CD14-positive monocyte (primary cell): ENCODE measurements around the gene CAST. TPM values are rescaled to one million over a fixed set of nuclear protein-coding genes. Genes with fewer than 3 reads are reported as not detected.

Source experiments
- DNase-seq, 3 donors: peaks; one replicate each; pipeline ENCODE4 v3.0.0-alpha.2; 2011 to 2022
- H2AFZ ChIP-seq: 2 replicates; pipeline ENCODE4 v1.6.0; 2012; ENCODE audit warnings: mild to moderate bottlenecking, low read depth, low read length, inconsistent platforms; ENCODE audit not compliant: insufficient read depth, poor library complexity, severe bottlenecking
- H3K27ac ChIP-seq, 2 donors: 1 replicate in 1 of 2; 2 replicates in 1 of 2; pipeline ENCODE4 v1.5.1; 2012 to 2013; ENCODE audit warnings: low read length in 2 of 2, control low read depth in 1 of 2, inconsistent platforms in 1 of 2, low read depth in 1 of 2, mild to moderate bottlenecking in 1 of 2
- H3K27me3 ChIP-seq, 2 donors: one replicate each; pipeline versions ENCODE4 v1.6.0 to v1.6.1; 2011 to 2013; ENCODE audit warnings: low read length in 2 of 2; ENCODE audit not compliant: control insufficient read depth in 2 of 2, insufficient read depth in 2 of 2
- H3K36me3 ChIP-seq, 2 donors: replicated peaks in 1 of 2; 1 replicate in 1 of 2; 2 replicates in 1 of 2; pipeline versions ENCODE4 v1.5.1 to v1.6.1; 2012 to 2013; ENCODE audit warnings: low read length in 2 of 2, control low read depth in 1 of 2, inconsistent platforms in 1 of 2, mild to moderate bottlenecking in 1 of 2; ENCODE audit not compliant: insufficient read depth in 2 of 2, control insufficient read depth in 1 of 2
- H3K4me1 ChIP-seq, 2 donors: 1 replicate in 1 of 2; 2 replicates in 1 of 2; pipeline versions ENCODE4 v1.5.1 to v1.6.1; 2012 to 2013; ENCODE audit warnings: low read length in 2 of 2, control low read depth in 1 of 2, inconsistent platforms in 1 of 2, mild to moderate bottlenecking in 1 of 2, moderate library complexity in 1 of 2; ENCODE audit not compliant: insufficient read depth in 2 of 2, control insufficient read depth in 1 of 2
- H3K4me2 ChIP-seq: replicated peaks from 2 replicates; pipeline ENCODE3; 2012; ENCODE audit warnings: low read length, moderate library complexity, mild to moderate bottlenecking; ENCODE audit not compliant: poor library complexity, severe bottlenecking; ENCODE audit errors: extremely low read depth
- H3K4me3 ChIP-seq, 3 experiments: fragments of 200-600 bp in 1 of 3; sonication (generic) in 1 of 3; replicated peaks in 1 of 3; 1 replicate in 2 of 3; 2 replicates in 1 of 3; pipeline ENCODE4 v1.5.1; 2011 to 2013; ENCODE audit warnings: low read length in 3 of 3, mild to moderate bottlenecking in 3 of 3, control low read depth in 2 of 3, low read depth in 2 of 3, inconsistent platforms in 1 of 3, moderate library complexity in 1 of 3
- H3K79me2 ChIP-seq: 2 replicates; pipeline ENCODE4 v1.6.0; 2012; ENCODE audit warnings: mild to moderate bottlenecking, control low read depth, inconsistent platforms, low read length, moderate library complexity; ENCODE audit not compliant: insufficient read depth
- H3K9ac ChIP-seq: 2 replicates; pipeline ENCODE4 v1.6.0; 2017; ENCODE audit warnings: low read length, mild to moderate bottlenecking; ENCODE audit not compliant: insufficient read depth, poor library complexity, severe bottlenecking
- H3K9me3 ChIP-seq, 2 donors: replicated peaks in 1 of 2; 1 replicate in 1 of 2; 2 replicates in 1 of 2; pipeline versions ENCODE4 v1.5.1 to v1.6.1; 2012 to 2013; ENCODE audit warnings: low read length in 2 of 2, control low read depth in 1 of 2; ENCODE audit not compliant: control insufficient read depth in 1 of 2, insufficient read depth in 1 of 2
- H4K20me1 ChIP-seq: 2 replicates; pipeline ENCODE4 v1.6.0; 2012; ENCODE audit warnings: mild to moderate bottlenecking, low read length, control low read depth, moderate library complexity; ENCODE audit not compliant: insufficient read depth
- H3K27ac Mint-ChIP-seq, 7 donors: one replicate each; pipeline ENCODE4 v1.8.0; 2020; ENCODE audit warnings: mild to moderate bottlenecking in 7 of 7, mixed read lengths in 7 of 7, moderate library complexity in 6 of 7, inconsistent platforms in 2 of 7
- H3K27me3 Mint-ChIP-seq, 3 donors: one replicate each; pipeline ENCODE4 v1.8.0; 2021 to 2022; ENCODE audit warnings: low read depth in 3 of 3, mild to moderate bottlenecking in 3 of 3, mixed read lengths in 3 of 3, moderate library complexity in 3 of 3, inconsistent platforms in 1 of 3
- H3K36me3 Mint-ChIP-seq, 2 donors: one replicate each; pipeline ENCODE4 v1.8.0; 2020; ENCODE audit warnings: mixed read lengths in 2 of 2, inconsistent platforms in 1 of 2, mild to moderate bottlenecking in 1 of 2
- H3K4me1 Mint-ChIP-seq: one replicate; pipeline ENCODE4 v1.8.0; 2020; ENCODE audit warnings: mild to moderate bottlenecking, mixed read lengths
- H3K4me3 Mint-ChIP-seq, 2 donors: one replicate each; pipeline ENCODE4 v1.8.0; 2020; ENCODE audit warnings: mild to moderate bottlenecking in 2 of 2, mixed read lengths in 2 of 2, moderate library complexity in 1 of 2
- H3K9me3 Mint-ChIP-seq, 7 donors: one replicate each; pipeline ENCODE4 v1.8.0; 2020 to 2022; ENCODE audit warnings: mixed read lengths in 7 of 7, mild to moderate bottlenecking in 6 of 7, moderate library complexity in 6 of 7, inconsistent platforms in 2 of 7
- WGBS: methylation state at CpG from one replicate; pipeline ENCODE4 v1.1.5; 2013; ENCODE audit warnings: missing lambda C conversion rate; ENCODE audit not compliant: insufficient coverage; 5-methylcytosine and 5-hydroxymethylcytosine counted together
- intact Hi-C, 2 donors: fragments of 100-400 bp; cut with micrococcal nuclease; formaldehyde crosslinking; loops; one replicate each; pipeline versions ENCODE4 v1.15.0 to v1.15.1; 2023
- polyA plus RNA-seq, 3 donors: library from polyadenylated mRNA; depleted of rRNA in 1 of 3; unstranded in 2 of 3; stranded (reverse) in 1 of 3; fragments of 300-500 nt in 2 of 3; fragments of >200 nt in 1 of 3; fragmentation: Illumina TruSeq in 2 of 3; gene quantifications; 1 replicate in 2 of 3; 2 replicates in 1 of 3; pipeline ENCODE4 v1.2.3, GENCODE V29; 2012 to 2021
- TF ChIP-seq, protein P1 (sequence below): fragments of 200-600 bp; IDR thresholded peaks from one replicate; pipeline ENCODE4 v1.8.0; 2022; ENCODE audit warnings: antibody characterized with exemption, mild to moderate bottlenecking

The CAST gene
- polyA plus RNA-seq, 3 donors: 49.6 to 125 (median 76.8) TPM

DNA sequence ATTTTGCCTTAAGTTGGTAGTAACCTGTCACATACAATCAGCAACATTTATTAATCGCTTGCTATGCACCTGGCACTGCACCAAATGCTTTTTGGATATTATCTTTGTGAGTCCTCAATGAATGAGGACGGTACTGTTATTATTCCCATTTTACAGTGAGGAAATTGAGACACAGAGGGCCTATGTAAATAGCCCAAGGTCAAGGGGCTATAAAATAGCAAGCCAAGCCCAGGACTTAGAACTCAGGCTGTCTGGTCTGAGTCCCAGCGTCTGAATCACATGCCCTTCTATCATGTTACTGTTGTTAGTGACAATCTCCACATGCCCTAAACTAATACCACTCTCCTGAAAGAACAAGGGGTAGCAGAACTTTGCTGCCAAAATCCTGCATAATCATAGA is 85.5 kb downstream of the CAST start:
- Histone ChIP-seq H3K9me3 (no peaks in the 10 kb centered on the region), H3K4me2 (no peak overlapping the region), H4K20me1 (peaks cover 79% of the 10 kb centered on the region), H3K79me2 (no peaks in the 10 kb centered on the region), H3K4me1 (peaks cover 8 to 9% of the 10 kb centered on the region in 2 donors), H3K27ac (no peak overlapping the region), H3K36me3 (peaks cover 92 to 100% of the 10 kb centered on the region in 2 donors), H2AFZ (no peak overlapping the region), H3K4me3 (no peak overlapping the region), H3K27me3 (no peaks in the 10 kb centered on the region), H3K9ac (no peak overlapping the region)
- no peaks in the 10 kb centered on the region for H3K9me3 Mint-ChIP-seq
- peaks cover 9% of the 10 kb centered on the region for H3K4me1 Mint-ChIP-seq
- intact Hi-C loops: no loop called here
- H3K36me3 Mint-ChIP-seq: peaks cover 88 to 92% of the 10 kb centered on the region in 2 donors
- no peak for DNase-seq
- 100% methylated on average over 1 of the region's 3 CpGs for WGBS
- no peak overlapping the region for H3K27ac Mint-ChIP-seq
- TF ChIP-seq, protein P1, sequence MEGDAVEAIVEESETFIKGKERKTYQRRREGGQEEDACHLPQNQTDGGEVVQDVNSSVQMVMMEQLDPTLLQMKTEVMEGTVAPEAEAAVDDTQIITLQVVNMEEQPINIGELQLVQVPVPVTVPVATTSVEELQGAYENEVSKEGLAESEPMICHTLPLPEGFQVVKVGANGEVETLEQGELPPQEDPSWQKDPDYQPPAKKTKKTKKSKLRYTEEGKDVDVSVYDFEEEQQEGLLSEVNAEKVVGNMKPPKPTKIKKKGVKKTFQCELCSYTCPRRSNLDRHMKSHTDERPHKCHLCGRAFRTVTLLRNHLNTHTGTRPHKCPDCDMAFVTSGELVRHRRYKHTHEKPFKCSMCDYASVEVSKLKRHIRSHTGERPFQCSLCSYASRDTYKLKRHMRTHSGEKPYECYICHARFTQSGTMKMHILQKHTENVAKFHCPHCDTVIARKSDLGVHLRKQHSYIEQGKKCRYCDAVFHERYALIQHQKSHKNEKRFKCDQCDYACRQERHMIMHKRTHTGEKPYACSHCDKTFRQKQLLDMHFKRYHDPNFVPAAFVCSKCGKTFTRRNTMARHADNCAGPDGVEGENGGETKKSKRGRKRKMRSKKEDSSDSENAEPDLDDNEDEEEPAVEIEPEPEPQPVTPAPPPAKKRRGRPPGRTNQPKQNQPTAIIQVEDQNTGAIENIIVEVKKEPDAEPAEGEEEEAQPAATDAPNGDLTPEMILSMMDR: no peak
- no peak overlapping the region for H3K4me3 Mint-ChIP-seq
- H3K27me3 Mint-ChIP-seq: no peaks in the 10 kb centered on the region

DNA sequence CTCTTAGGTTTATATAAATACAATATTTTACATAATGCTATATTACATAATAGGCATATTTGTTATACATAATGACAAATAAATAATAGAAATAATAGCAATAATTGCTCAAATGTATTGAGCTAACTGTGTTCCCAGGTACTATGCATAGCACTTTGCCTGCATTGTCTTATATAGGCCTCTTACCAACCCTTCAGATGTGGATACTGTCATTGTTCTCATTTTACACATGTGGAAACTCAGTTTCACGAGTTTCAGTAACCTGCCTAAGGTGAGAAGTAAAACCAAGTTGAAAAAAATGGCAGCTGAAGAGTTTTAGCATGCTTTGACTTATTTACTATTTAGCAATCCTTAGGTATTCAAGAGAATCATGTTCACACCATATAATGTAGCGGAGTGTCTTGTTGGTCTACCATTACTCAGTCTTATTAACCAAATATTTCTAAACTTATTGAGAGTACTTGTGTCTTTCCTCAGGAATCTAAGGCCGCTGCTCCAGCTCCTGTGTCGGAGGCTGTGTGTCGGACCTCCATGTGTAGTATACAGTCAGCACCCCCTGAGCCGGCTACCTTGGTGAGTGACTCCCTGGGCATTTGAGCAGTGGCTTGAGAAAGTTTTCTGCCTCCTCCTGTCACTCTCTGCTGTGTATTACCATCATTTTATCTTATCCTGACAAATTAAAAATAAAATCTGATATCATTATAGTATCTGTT is 88.1 kb downstream of the CAST start:
- DNase-seq: no peak
- no peaks in the 10 kb centered on the region for H3K27me3 ChIP-seq
- H4K20me1 ChIP-seq: peaks cover 74% of the 10 kb centered on the region
- no peaks in the 10 kb centered on the region for H3K9me3 ChIP-seq
- Mint-ChIP-seq H3K36me3 (peaks cover 88 to 92% of the 10 kb centered on the region in 2 donors), H3K27me3 (peaks cover 0 to 2% (median 1%) of the 10 kb centered on the region in 3 donors), H3K4me3 (no peak overlapping the region), H3K9me3 (no peaks in the 10 kb centered on the region), H3K27ac (no peak overlapping the region), H3K4me1 (no peaks in the 10 kb centered on the region)
- intact Hi-C loops: no loop called here
- H3K4me3 ChIP-seq: no peak overlapping the region
- no peaks in the 10 kb centered on the region for H3K4me1 ChIP-seq
- WGBS: 100% methylated on average over 4 of the region's 6 CpGs
- no peak overlapping the region for H3K27ac ChIP-seq
- no peak overlapping the region for H3K9ac ChIP-seq
- H3K79me2 ChIP-seq: no peaks in the 10 kb centered on the region
- H3K4me2 ChIP-seq: no peak overlapping the region
- H2AFZ ChIP-seq: no peak overlapping the region
- TF ChIP-seq, protein P1: no peak
- peaks cover 92 to 100% of the 10 kb centered on the region in 2 donors for H3K36me3 ChIP-seq
